Lung (tissue), 16 donors: Measurements from ENCODE around the gene HOTAIR. TPM values are rescaled to one million over a fixed set of nuclear protein-coding genes. Genes with fewer than 3 reads are reported as not detected.
A peak's percentile ranks its signal among the peaks of the same experiment; 100 is the strongest.

ENCODE experiments used
- ATAC-seq: fragments of 200-7000 bp; cut with Tn5 transposase; one replicate; pipeline ENCODE4 v1.9.1; 2020; ENCODE audit warnings: moderate number of reproducible peaks; ENCODE audit not compliant: insufficient read depth, low FRiP score
- DNase-seq, 3 donors: peaks; one replicate each; pipeline ENCODE4 v3.0.0-alpha.2; 2013 to 2017
- H3K27ac ChIP-seq, 2 donors: one replicate each; pipeline ENCODE4 v1.5.1; 2013; ENCODE audit warnings: mild to moderate bottlenecking in 2 of 2, moderate library complexity in 2 of 2, control low read depth in 1 of 2, inconsistent platforms in 1 of 2, low read depth in 1 of 2, low read length in 1 of 2
- H3K27me3 ChIP-seq, 3 donors: one replicate each; pipeline ENCODE4 v1.5.1; 2013; ENCODE audit warnings: low read length in 2 of 3; ENCODE audit not compliant: control insufficient read depth in 3 of 3, insufficient read depth in 3 of 3
- H3K36me3 ChIP-seq, 4 donors: one replicate each; pipeline ENCODE4 v1.5.1; 2013; ENCODE audit warnings: low read length in 4 of 4, mild to moderate bottlenecking in 1 of 4, moderate library complexity in 1 of 4; ENCODE audit not compliant: control insufficient read depth in 4 of 4, insufficient read depth in 4 of 4
- H3K4me1 ChIP-seq, 5 donors: one replicate each; pipeline ENCODE4 v1.5.1; 2013; ENCODE audit warnings: low read length in 5 of 5, mild to moderate bottlenecking in 2 of 5, moderate library complexity in 1 of 5; ENCODE audit not compliant: control insufficient read depth in 5 of 5, insufficient read depth in 5 of 5
- H3K4me3 ChIP-seq: one replicate; pipeline ENCODE4 v1.5.1; 2013; ENCODE audit warnings: mild to moderate bottlenecking, control low read depth, moderate library complexity
- H3K9ac ChIP-seq, 2 donors: one replicate each; pipeline ENCODE4 v1.5.1; 2013; ENCODE audit warnings: low read length in 2 of 2, control low read depth in 1 of 2; ENCODE audit not compliant: insufficient read depth in 1 of 2
- H3K9me3 ChIP-seq, 4 donors: one replicate each; pipeline ENCODE4 v1.5.1; 2013; ENCODE audit warnings: low read length in 3 of 4, mild to moderate bottlenecking in 1 of 4, moderate library complexity in 1 of 4; ENCODE audit not compliant: control insufficient read depth in 4 of 4, insufficient read depth in 3 of 4
- CTCF ChIP-seq: IDR thresholded peaks from 2 replicates; pipeline ENCODE4 v1.5.1; 2012; ENCODE audit warnings: mild to moderate bottlenecking; ENCODE audit errors: control extremely low read depth, extremely low read depth
- WGBS, 2 donors: extraction: QIAGEN DNeasy Blood & Tissue Kit; methylation state at CpG; one replicate each; pipeline ENCODE4 v1.1.7; 2013; 5-methylcytosine and 5-hydroxymethylcytosine counted together
- long read RNA-seq, 5 donors: transcript quantifications; one replicate each; lab custom pipeline, GENCODE V29; 2026
- polyA plus RNA-seq, 2 donors: library from polyadenylated mRNA; stranded (reverse); fragments of 200-250 nt; gene quantifications; one replicate each; pipeline ENCODE4 v1.2.1, GENCODE V29; 2013
- total RNA-seq, 2 donors: library from RNA; depleted of rRNA in 1 of 2; stranded (reverse); fragments of >200 nt in 1 of 2; gene quantifications; one replicate each; pipeline ENCODE4 v1.2.1, GENCODE V29; 2014 to 2021
- donor health status: control.
- donor health status: control.
- donor health status: Bipolar disorder and iron deficiency.
- donor health status: healthy.
- donor health status: DM: yes; HTN: yes; CAD: no.

Gene HOTAIR
- total RNA-seq (under 1 TPM in 1 of 2 donors, not detected in 1; 0.15 TPM), polyA plus RNA-seq (not detected)
- long read RNA-seq, donor 1: 0 reads
- long read RNA-seq, donor 2: 0 reads
- long read RNA-seq, donor 3: 0 reads
- long read RNA-seq, donor 4: 0 reads
- long read RNA-seq, donor 5: 0 reads

- peaks cover 0 to 16% (median 4%) of the 10 kb centered on the region in 5 donors for H3K4me1 ChIP-seq
- no peak within 1 kb of the TSS for H3K9ac ChIP-seq
- H3K4me3 ChIP-seq: no peak within 1 kb of the TSS
- ATAC-seq: no peak
- H3K27ac ChIP-seq: no peak within 1 kb of the TSS
- TF ChIP-seq CTCF: no peak
- peaks cover 43 to 98% (median 86%) of the 10 kb centered on the region in 3 donors for H3K27me3 ChIP-seq
- peak in 1 of 3 donors; percentile 41 for DNase-seq
- peaks cover 0 to 17% (median 0%) of the 10 kb centered on the region in 4 donors for H3K9me3 ChIP-seq
- no peaks in the 10 kb centered on the region for H3K36me3 ChIP-seq
- 3% methylated on average over 48 to 63 of the region's 63 CpGs for WGBS, 2 donors
These were observed at the start of gene HOTAIR for GRCh38 chr12:53974084-53975063. HOTAIR (minus strand) TSS chr12:53974954.

GRCh38 chr12:54024127-54024526 is 49.4 kb upstream of the HOTAIR start:
- Histone ChIP-seq H3K9ac (no peak overlapping the region), H3K36me3 (no peaks in the 10 kb centered on the region), H3K27ac (no peak overlapping the region), H3K4me3 (no peak overlapping the region), H3K27me3 (peaks cover 9 to 93% (median 72%) of the 10 kb centered on the region in 3 donors), H3K4me1 (peaks cover 0 to 21% (median 3%) of the 10 kb centered on the region in 5 donors), H3K9me3 (no peaks in the 10 kb centered on the region)
- 23 to 31% methylated on average over 17 of the region's 17 CpGs for WGBS, 2 donors
- no peak for TF ChIP-seq CTCF
- DNase-seq: no peak
- no peak for ATAC-seq

GRCh38 chr12:54022960-54023884 is 48.5 kb upstream of the HOTAIR start:
- Histone ChIP-seq H3K4me1 (peaks cover 0 to 22% (median 5%) of the 10 kb centered on the region in 5 donors), H3K9ac (no peak overlapping the region), H3K4me3 (no peak overlapping the region), H3K27me3 (peaks cover 9 to 91% (median 67%) of the 10 kb centered on the region in 3 donors), H3K27ac (no peak overlapping the region), H3K36me3 (no peaks in the 10 kb centered on the region), H3K9me3 (no peaks in the 10 kb centered on the region)
- DNase-seq (no peak), ATAC-seq (no peak)
- WGBS, 2 donors: 33 to 40% methylated on average over 8 of the region's 8 CpGs
- no peak for TF ChIP-seq CTCF
